Measurements from ENCODE around the gene G3BP2.
"Not testable (repeated sequence)": the region's sequence is repeated elsewhere in the genome, so short reads cannot be mapped to it uniquely, and the experiment has no call there.

G3BP2 gene

DNA sequence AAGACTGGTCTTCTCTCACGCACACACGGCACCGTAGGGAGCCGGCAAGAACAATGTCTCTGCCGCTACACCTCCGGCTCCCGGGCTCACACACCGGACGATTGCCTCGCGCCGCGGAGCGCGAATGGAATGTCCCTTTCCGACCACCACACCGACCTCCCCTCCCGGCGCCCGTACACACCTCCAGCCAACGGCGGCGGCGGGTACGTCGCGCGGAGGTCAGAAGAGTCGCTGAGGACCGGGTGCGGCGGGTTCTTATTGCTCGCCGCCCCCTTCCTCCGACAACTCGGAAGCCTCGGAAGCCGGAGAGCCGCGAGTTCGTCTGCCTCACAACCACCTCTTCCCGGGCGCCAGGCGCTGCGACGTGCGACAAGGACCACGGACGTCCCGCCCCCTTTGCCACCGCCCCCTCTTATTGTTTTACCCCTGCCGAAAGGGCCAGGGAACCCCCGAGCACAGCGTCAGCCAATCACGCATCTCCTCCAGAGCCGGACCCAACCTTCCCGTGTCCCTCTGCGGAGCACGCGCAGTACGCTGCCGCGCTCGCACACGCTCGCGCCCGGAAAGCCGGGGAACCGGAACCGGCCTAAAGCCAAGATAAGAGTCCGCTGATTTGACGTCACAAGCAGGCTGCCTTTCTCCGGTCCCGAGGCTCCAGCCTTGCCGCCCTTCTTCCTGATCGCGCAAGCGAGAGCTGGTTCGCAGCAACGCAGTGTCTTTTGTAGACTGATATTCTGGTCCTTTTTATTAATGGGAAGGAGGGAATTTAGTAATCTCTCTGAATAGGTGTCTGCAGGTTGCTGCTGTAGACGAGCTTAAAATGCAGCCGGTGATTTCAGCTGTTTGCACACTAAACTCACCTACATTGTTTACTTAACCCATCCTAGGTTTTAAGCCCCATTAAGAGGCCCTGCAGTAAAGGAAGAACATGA lies at the start of gene G3BP2:
Gene G3BP2, minus strand, starts transcription at position 385 of the 932 bp plus-strand sequence. CDS start 11,386 bp downstream, outside the sequence.
- peak; percentile 97 to 98 for DNase-seq

GRCh38 chr4:75722417-75722816 lies 49.2 kb upstream of the G3BP2 start:
- no peak for DNase-seq

- DNase-seq = no peak
These were observed 45.3 kb upstream of the G3BP2 start for GRCh38 chr4:75718529-75718928.

GRCh38 chr4:75717408-75717807 lies 44.2 kb upstream of the G3BP2 start:
- DNase-seq = no peak

GRCh38 chr4:75716054-75716453 lies 42.8 kb upstream of the G3BP2 start:
- DNase-seq = not testable (repeated sequence)

DNA sequence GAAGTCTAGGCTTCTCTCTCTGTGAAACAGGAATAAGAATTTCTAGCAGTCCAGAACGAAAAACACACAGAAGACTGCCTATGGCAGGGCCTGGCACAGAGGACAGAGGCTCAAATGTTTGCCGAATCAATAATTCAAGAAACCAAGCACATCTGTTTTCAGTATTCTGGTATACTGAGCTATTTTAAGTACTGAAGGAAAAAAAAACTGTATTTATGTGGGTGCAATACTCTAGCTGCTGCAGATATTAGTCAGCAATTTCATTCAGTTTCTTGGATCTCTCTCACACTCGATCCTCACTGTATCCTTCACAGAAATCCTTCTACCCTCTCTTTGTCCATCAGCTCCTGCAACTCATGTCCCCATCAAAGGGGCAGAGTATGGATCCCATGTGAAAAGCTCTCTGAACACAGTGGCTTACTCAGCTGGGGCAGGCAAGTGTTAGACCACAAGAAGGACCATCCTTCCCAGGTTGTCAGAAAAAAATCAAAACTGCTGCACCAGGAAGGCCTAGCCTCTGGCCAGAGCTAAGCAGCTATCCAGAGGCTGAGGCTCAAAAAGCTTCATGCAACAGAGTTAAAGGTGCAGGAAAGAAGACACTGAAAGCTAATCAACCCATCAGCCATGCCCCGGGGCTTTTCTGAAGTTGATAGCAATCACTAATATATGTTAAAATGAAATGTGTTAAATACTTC lies 42.0 kb upstream of the G3BP2 start:
- DNase-seq = no peak

- DNase-seq = no peak
These were observed 41.5 kb upstream of the G3BP2 start for GRCh38 chr4:75714704-75715103.

DNA sequence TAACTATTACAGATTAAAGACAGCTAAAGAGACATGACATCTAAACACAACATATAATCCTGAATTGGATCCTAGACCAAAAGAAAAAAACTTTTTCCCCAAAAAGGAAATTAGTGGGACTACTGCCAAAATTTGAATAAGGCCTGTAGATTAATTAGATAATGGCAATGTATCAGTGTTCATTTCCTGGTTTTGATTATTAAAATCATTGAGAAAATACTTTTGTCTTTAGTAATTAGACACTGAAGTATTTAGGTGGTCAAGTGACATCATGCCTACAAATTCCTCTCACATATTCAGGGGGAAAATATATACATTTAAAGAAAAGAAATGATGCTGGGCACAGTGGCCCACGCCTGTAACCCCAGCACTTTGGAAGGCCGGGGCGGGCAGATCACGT lies 40.8 kb upstream of the G3BP2 start:
- DNase-seq = no peak

GRCh38 chr4:75710246-75710645 lies 37.0 kb upstream of the G3BP2 start:
- DNase-seq = no peak

DNA sequence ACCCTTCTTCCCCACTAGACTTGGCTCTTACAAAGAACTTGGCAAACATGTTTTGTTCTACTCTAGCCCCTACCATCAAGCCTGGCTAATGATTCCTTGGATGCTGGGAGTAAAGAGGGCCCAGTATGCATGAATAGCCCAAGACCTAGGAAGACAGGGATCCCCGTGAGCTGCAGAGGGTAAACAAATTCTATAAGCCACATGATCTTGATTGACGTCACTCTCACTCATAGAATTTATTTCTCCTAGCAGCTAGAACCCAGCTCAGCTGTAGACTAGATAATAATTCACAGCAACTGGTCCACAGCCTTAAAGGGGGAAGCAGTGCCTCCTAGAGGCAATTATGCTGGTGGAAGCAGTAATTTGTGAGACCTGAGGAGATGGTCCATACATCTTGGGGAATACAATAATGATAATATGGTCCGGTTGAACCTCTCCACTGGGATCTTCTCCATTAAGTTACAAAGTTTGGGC lies 35.0 kb upstream of the G3BP2 start:
- DNase-seq = peak; percentile 34 to 42

GRCh38 chr4:75705198-75705977 lies 32.2 kb upstream of the G3BP2 start:
- no peak for DNase-seq

DNA sequence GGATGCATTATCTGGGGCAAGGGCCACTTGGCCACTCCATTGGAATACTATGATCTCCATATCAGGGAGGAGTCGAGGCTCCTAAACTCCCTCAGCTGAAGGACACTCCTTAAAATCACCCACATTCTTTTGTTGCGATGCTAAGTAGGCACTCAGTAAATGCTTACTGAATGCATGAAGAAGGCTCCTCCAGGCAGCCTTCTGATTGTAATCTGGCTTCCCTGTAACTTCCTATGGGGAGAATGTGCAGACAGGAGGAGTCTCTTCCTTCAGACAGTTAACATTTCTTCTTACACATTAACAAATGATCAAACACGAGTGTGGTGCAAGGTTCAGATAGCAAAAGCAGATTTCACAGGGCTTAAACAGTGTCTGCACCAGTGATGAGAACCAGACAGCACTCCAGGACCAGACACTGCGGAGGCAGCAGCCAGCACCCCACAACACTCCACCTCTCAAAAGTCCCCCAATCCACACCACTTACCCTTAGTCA lies 29.8 kb upstream of the G3BP2 start:
- DNase-seq = no peak

DNA sequence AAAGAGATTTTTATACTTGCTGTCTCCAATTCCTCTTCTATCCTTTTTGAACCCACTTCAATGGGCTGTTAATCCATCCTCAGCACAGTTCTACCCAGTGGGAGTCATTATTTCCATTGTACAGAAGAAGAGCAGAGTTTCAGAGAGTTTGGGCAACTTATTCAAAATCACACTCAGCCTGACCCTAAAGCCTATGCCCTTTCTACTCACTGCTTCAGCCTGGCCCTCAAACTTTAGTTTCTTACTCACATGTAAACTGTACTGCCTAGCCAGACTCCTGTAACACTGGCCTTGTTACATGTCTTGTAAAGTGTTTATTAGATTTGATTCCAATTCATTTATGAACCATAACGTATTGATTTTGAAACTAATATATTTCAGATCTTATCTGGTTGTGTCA lies 26.1 kb upstream of the G3BP2 start:
- DNase-seq = no peak

- DNase-seq = no peak
These were observed 25.7 kb upstream of the G3BP2 start for GRCh38 chr4:75698963-75699228.

- peak in 1 of 2 experiments; percentile 1 for DNase-seq
These were observed 25.2 kb upstream of the G3BP2 start for GRCh38 chr4:75698162-75698962.

- DNase-seq = no peak
These were observed 23.4 kb upstream of the G3BP2 start for GRCh38 chr4:75696581-75696980.

GRCh38 chr4:75696071-75696470 lies 22.9 kb upstream of the G3BP2 start:
- DNase-seq = peak in 1 of 2 experiments; percentile 6

- DNase-seq = not testable (repeated sequence)
These were observed 18.9 kb upstream of the G3BP2 start for GRCh38 chr4:75692066-75692465.

GRCh38 chr4:75687125-75687524 lies 13.9 kb upstream of the G3BP2 start:
- DNase-seq = not testable (repeated sequence)

GRCh38 chr4:75686346-75686745 lies 13.1 kb upstream of the G3BP2 start:
- DNase-seq = peak; percentile 6 to 36

DNA sequence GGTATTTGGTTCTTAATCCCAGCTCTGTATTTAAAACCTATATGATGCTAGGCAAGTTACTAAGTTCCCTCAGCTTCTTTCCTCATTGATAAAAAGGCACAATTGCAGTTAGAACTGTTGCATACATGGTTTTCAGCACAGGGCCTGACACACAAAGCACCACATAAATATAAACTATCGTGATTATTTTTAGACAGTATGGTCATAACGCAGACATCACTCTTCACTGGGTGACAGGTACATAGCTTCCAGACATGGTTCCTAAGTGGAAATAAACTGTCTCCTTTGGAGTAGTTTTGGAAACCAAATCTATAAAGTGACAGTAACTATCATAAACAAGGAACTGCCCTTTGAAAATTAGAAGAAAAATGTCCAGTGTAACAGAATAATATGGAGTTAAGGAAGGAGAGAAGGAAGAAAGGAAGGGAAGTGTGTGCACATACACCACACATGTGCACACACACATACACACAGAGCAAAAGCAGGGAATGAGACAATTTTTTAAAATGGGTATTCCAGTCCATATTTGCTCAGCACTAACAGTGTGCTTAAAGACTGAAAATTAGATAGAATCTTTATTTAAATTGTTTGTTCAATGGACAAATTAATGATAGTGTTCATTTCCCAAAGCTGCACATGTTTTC lies 12.5 kb upstream of the G3BP2 start:
- no peak for DNase-seq

Measured in activated CD4-positive, alpha-beta T cell treated with anti-CD3 and anti-CD28 coated beads, Interleukin-2, amount 50 U/mL, for 4 hours (primary cell).